Keratinocyte (primary cell): Measurements from ENCODE around the gene ZC3H13. TPM values are rescaled to one million over a fixed set of nuclear protein-coding genes. Genes with fewer than 3 reads are reported as not detected.
A peak's percentile ranks its signal among the peaks of the same experiment; 100 is the strongest.

ENCODE experiments used
- DNase-seq: peaks from one replicate; pipeline ENCODE4 v3.0.0-alpha.2; 2011; ENCODE audit warnings: low read depth, missing footprints, low spot score
- FAIRE-seq: peaks from 2 replicates; lab custom pipeline; 2011; peaks lifted over from hg19 to GRCh38; lab: Jason Lieb, UNC
- H2AFZ ChIP-seq: 2 replicates; pipeline ENCODE4 v1.6.0; 2012; ENCODE audit warnings: low read length, control low read depth, inconsistent platforms; ENCODE audit not compliant: control insufficient read depth
- H3K27ac ChIP-seq: 2 replicates; pipeline ENCODE4 v1.5.1; 2011; ENCODE audit warnings: low read length; ENCODE audit not compliant: control insufficient read depth, insufficient read depth
- H3K27me3 ChIP-seq: 3 replicates; pipeline ENCODE4 v1.6.0; 2011; ENCODE audit warnings: low read length; ENCODE audit not compliant: control insufficient read depth, insufficient read depth; ENCODE audit errors: extremely low read depth
- H3K36me3 ChIP-seq, 2 experiments: 2 replicates in 1 of 2; 3 replicates in 1 of 2; pipeline ENCODE4 v1.5.1; 2011; ENCODE audit warnings: low read length in 2 of 2, mild to moderate bottlenecking in 1 of 2; ENCODE audit not compliant: control insufficient read depth in 2 of 2, insufficient read depth in 2 of 2; ENCODE audit errors: extremely low read depth in 1 of 2
- H3K4me1 ChIP-seq: 3 replicates; pipeline ENCODE4 v1.5.1; 2011; ENCODE audit warnings: low read length; ENCODE audit not compliant: control insufficient read depth, insufficient read depth; ENCODE audit errors: extremely low read depth
- H3K4me2 ChIP-seq: 3 replicates; pipeline ENCODE4 v1.6.0; 2011; ENCODE audit warnings: low read depth, low read length; ENCODE audit not compliant: control insufficient read depth, insufficient read depth; ENCODE audit errors: extremely low read depth
- H3K4me3 ChIP-seq, 3 experiments: fragments of 200-600 bp in 1 of 3; sonication (generic) in 1 of 3; 2 replicates in 2 of 3; 3 replicates in 1 of 3; pipeline ENCODE4 v1.5.1; 2011 to 2016; ENCODE audit warnings: low read length in 3 of 3, mild to moderate bottlenecking in 3 of 3, control low read depth in 2 of 3, inconsistent platforms in 1 of 3, low read depth in 1 of 3, mixed read lengths in 1 of 3, mixed run types in 1 of 3, moderate library complexity in 1 of 3; ENCODE audit not compliant: control insufficient read depth in 2 of 3, insufficient read depth in 2 of 3; ENCODE audit errors: extremely low read depth in 1 of 3
- H3K79me2 ChIP-seq: 2 replicates; pipeline ENCODE4 v1.6.0; 2012; ENCODE audit warnings: low read length; ENCODE audit not compliant: control insufficient read depth, insufficient read depth
- H3K9ac ChIP-seq: 3 replicates; pipeline ENCODE4 v1.6.0; 2011; ENCODE audit warnings: low read length; ENCODE audit not compliant: control insufficient read depth, insufficient read depth; ENCODE audit errors: extremely low read depth
- H3K9me1 ChIP-seq: 3 replicates; pipeline ENCODE4 v1.6.0; 2011; ENCODE audit warnings: low read length; ENCODE audit not compliant: control insufficient read depth, insufficient read depth; ENCODE audit errors: extremely low read depth
- H3K9me3 ChIP-seq: 2 replicates; pipeline ENCODE4 v1.5.1; 2012; ENCODE audit warnings: low read depth, low read length; ENCODE audit not compliant: control insufficient read depth
- H4K20me1 ChIP-seq: 3 replicates; pipeline ENCODE4 v1.6.0; 2011; ENCODE audit warnings: low read length; ENCODE audit not compliant: control insufficient read depth, insufficient read depth; ENCODE audit errors: extremely low read depth
- EZH2 ChIP-seq: IDR thresholded peaks from one replicate; pipeline ENCODE4 v1.6.1; 2012; ENCODE audit warnings: inconsistent platforms, mild to moderate bottlenecking, low read length, moderate library complexity
- dilution Hi-C: fragments of 300-500 bp; cut with MboI; formaldehyde crosslinking; loops from one replicate; pipeline ENCODE4 v1.7.0; 2020; ENCODE audit warnings: low sequenced_read_pairs; ENCODE audit not compliant: extremely low pct_ligation_motif_present
- polyA plus RNA-seq, 5 experiments: library from polyadenylated mRNA; depleted of rRNA in 3 of 5; stranded (reverse) in 3 of 5; stranded (forward) in 1 of 5; unstranded in 1 of 5; fragments of >200 nt; gene quantifications; 1 replicate in 1 of 5; 2 replicates in 3 of 5; 3 replicates in 1 of 5; pipeline versions ENCODE4 v1.2.1 to v1.2.3, GENCODE V29; 2011 to 2012; ENCODE audit warnings: missing spikeins in 2 of 5, low read depth in 1 of 5, low replicate concordance in 1 of 5
- TF ChIP-seq, protein P1 (sequence below), 3 experiments: IDR thresholded peaks in 1 of 3; conservative IDR thresholded peaks in 1 of 3; optimal IDR thresholded peaks in 1 of 3; 2 replicates in 2 of 3; 3 replicates in 1 of 3; pipeline versions ENCODE3 to v1.5.1; 2011; ENCODE audit warnings: low read length in 3 of 3, mild to moderate bottlenecking in 3 of 3, moderate library complexity in 2 of 3, control low read depth in 1 of 3, inconsistent platforms in 1 of 3; ENCODE audit not compliant: insufficient read depth in 2 of 3; ENCODE audit errors: extremely low read depth in 1 of 3

The ZC3H13 gene
- polyA plus RNA-seq, 1 donor (not counting 4 experiments of a cell fraction or from before 2014, with no cell fraction given): 10.6 TPM

DNA sequence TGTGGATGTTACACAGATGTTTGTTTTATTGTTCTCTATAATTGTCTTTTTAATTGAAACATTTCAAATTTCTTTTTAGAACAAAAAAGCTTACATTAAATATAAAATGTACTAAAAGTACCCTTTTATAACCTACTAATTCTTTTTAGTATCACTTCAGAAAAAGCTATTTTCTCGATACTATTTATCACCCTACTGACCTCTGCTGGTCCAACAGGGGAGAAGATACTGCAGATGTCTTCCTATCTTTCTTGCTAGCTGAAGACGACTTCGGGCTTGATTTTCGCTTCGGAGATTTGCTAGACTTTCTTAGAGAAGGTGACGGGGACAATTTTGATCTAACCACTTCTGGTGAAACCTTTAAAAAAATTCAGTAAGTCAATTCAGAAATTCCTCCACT is 42.4 kb downstream of the ZC3H13 start:
- Histone ChIP-seq H3K9me1 (no peaks in the 10 kb centered on the region), H3K9ac (no peak overlapping the region), H3K4me2 (no peak overlapping the region), H3K4me1 (peaks cover 6% of the 10 kb centered on the region), H3K36me3 (peaks cover 6 to 13% of the 10 kb centered on the region in 2 experiments), H2AFZ (no peak overlapping the region), H3K4me3 (no peak overlapping the region), H3K27ac (no peak overlapping the region), H4K20me1 (no peaks in the 10 kb centered on the region), H3K9me3 (no peaks in the 10 kb centered on the region), H3K79me2 (no peaks in the 10 kb centered on the region), H3K27me3 (no peaks in the 10 kb centered on the region)
- FAIRE-seq: no peak
- no peak for DNase-seq
- TF ChIP-seq, protein P1, sequence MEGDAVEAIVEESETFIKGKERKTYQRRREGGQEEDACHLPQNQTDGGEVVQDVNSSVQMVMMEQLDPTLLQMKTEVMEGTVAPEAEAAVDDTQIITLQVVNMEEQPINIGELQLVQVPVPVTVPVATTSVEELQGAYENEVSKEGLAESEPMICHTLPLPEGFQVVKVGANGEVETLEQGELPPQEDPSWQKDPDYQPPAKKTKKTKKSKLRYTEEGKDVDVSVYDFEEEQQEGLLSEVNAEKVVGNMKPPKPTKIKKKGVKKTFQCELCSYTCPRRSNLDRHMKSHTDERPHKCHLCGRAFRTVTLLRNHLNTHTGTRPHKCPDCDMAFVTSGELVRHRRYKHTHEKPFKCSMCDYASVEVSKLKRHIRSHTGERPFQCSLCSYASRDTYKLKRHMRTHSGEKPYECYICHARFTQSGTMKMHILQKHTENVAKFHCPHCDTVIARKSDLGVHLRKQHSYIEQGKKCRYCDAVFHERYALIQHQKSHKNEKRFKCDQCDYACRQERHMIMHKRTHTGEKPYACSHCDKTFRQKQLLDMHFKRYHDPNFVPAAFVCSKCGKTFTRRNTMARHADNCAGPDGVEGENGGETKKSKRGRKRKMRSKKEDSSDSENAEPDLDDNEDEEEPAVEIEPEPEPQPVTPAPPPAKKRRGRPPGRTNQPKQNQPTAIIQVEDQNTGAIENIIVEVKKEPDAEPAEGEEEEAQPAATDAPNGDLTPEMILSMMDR (optimal IDR thresholded peaks at IDR 0.05 in 1 of 3, IDR thresholded peaks at IDR 0.05 in 1 of 3, conservative IDR thresholded peaks at IDR 0.05 in 1 of 3; ENCODE audit: extremely low read depth in 1 of 3, insufficient read depth in 2 of 3, low read length in 3 of 3): peak; percentile 9 to 19 (median 11)
- no peak for TF ChIP-seq EZH2
- dilution Hi-C loops: no loop called here

- Histone ChIP-seq H3K4me1 (peaks cover 6% of the 10 kb centered on the region), H3K9me1 (no peaks in the 10 kb centered on the region), H3K79me2 (no peaks in the 10 kb centered on the region), H3K36me3 (peaks cover 6 to 13% of the 10 kb centered on the region in 2 experiments), H2AFZ (no peak overlapping the region), H3K4me2 (no peak overlapping the region), H3K4me3 (no peak overlapping the region), H3K27ac (no peak overlapping the region), H4K20me1 (no peaks in the 10 kb centered on the region), H3K9me3 (no peaks in the 10 kb centered on the region), H3K9ac (no peak overlapping the region), H3K27me3 (no peaks in the 10 kb centered on the region)
- FAIRE-seq (no peak), DNase-seq (no peak)
- dilution Hi-C loops: no loop called here
- TF ChIP-seq, protein P1 (optimal IDR thresholded peaks at IDR 0.05 in 1 of 3, IDR thresholded peaks at IDR 0.05 in 1 of 3, conservative IDR thresholded peaks at IDR 0.05 in 1 of 3; ENCODE audit: extremely low read depth in 1 of 3, insufficient read depth in 2 of 3, low read length in 3 of 3): no peak
- no peak for TF ChIP-seq EZH2
Measured at GRCh38 chr13:46008631-46009030, 43.9 kb downstream of the ZC3H13 start.
